HCT116 (cell line): ENCODE data around the gene PCYT1B.

Experiments
- CTCF ChIP-seq, 3 experiments: fragments of 200-600 bp in 1 of 3; sonication (generic) in 1 of 3; IDR thresholded peaks in 2 of 3; conservative IDR thresholded peaks in 1 of 3; 2 replicates each; pipeline ENCODE4 v1.5.1; 2012 to 2017; ENCODE audit warnings: low read depth in 2 of 3, low read length in 2 of 3, antibody characterized with exemption in 1 of 3, borderline replicate concordance in 1 of 3, control low read depth in 1 of 3, mild to moderate bottlenecking in 1 of 3, mixed read lengths in 1 of 3, mixed run types in 1 of 3, moderate library complexity in 1 of 3; ENCODE audit not compliant: insufficient read depth in 1 of 3
- EGR1 ChIP-seq: IDR thresholded peaks from 2 replicates; pipeline ENCODE4 v1.6.1; 2012; ENCODE audit warnings: low read depth
- EZH2 ChIP-seq: fragments of 200-600 bp; sonication (generic); IDR thresholded peaks from 2 replicates; pipeline ENCODE4 v1.6.1; 2017; ENCODE audit warnings: antibody characterized with exemption, mixed run types
- EZH2phosphoT487 ChIP-seq: fragments of 200-600 bp; IDR thresholded peaks from 2 replicates; pipeline ENCODE4 v1.6.1; 2018; ENCODE audit warnings: antibody characterized with exemption, borderline replicate concordance
- POLR2A ChIP-seq: IDR thresholded peaks from 2 replicates; pipeline ENCODE4 v1.7.0; 2011; ENCODE audit warnings: borderline replicate concordance; ENCODE audit not compliant: insufficient read depth, insufficient read length; ENCODE audit errors: extremely low read depth
- POLR2AphosphoS5 ChIP-seq: IDR thresholded peaks from 2 replicates; pipeline ENCODE4 v1.6.1; 2011; ENCODE audit warnings: mild to moderate bottlenecking, low read depth, low read length, moderate library complexity
- RAD21 ChIP-seq: IDR thresholded peaks from 2 replicates; pipeline ENCODE4 v1.6.1; 2012; ENCODE audit warnings: low read depth, mild to moderate bottlenecking
- REST ChIP-seq: IDR thresholded peaks from 2 replicates; pipeline ENCODE4 v1.6.1; 2012; ENCODE audit warnings: low read depth
- SIN3A ChIP-seq: IDR thresholded peaks from 2 replicates; pipeline ENCODE4 v1.6.1; 2012; ENCODE audit warnings: low read depth
- SP1 ChIP-seq: IDR thresholded peaks from 2 replicates; pipeline ENCODE4 v1.6.1; 2012; ENCODE audit warnings: low read depth
- TCF7L2 ChIP-seq: IDR thresholded peaks from 2 replicates; pipeline ENCODE4 v1.7.0; 2011; ENCODE audit warnings: borderline replicate concordance, inconsistent platforms; ENCODE audit not compliant: insufficient read depth, insufficient read length; ENCODE audit errors: extremely low read depth
- YY1 ChIP-seq: IDR thresholded peaks from 2 replicates; pipeline ENCODE4 v1.6.1; 2011; ENCODE audit warnings: low read length, low read depth, moderate library complexity, mild to moderate bottlenecking; ENCODE audit not compliant: insufficient replicate concordance; ENCODE audit errors: extremely low read depth
- ZBTB33 ChIP-seq: IDR thresholded peaks from 2 replicates; pipeline ENCODE4 v1.6.1; 2011; ENCODE audit warnings: mild to moderate bottlenecking, low read length, moderate library complexity; ENCODE audit not compliant: insufficient replicate concordance; ENCODE audit errors: extremely low read depth

GRCh38 chrX:24594501-24594900 is 52.6 kb downstream of the PCYT1B start:
- TF ChIP-seq POLR2AphosphoS5: no peak
- no peak for TF ChIP-seq RAD21
- TF ChIP-seq ZBTB33: no peak
- no peak for TF ChIP-seq CTCF (IDR thresholded peaks at IDR 0.05 in 2 of 3, conservative IDR thresholded peaks at IDR 0.05 in 1 of 3; ENCODE audit: borderline replicate concordance in 1 of 3, insufficient read depth in 1 of 3, low read depth in 2 of 3, low read length in 2 of 3)
- TF ChIP-seq YY1: no peak
- TF ChIP-seq EZH2phosphoT487: no peak
- TF ChIP-seq POLR2A: no peak
- no peak for TF ChIP-seq EGR1
- TF ChIP-seq SP1: no peak
- no peak for TF ChIP-seq SIN3A
- TF ChIP-seq EZH2: no peak
- no peak for TF ChIP-seq REST
- no peak for TF ChIP-seq TCF7L2
